ENCODE data around the gene C4A. TPM values are rescaled to one million over a fixed set of nuclear protein-coding genes. Genes with fewer than 3 reads are reported as not detected.
A peak's percentile ranks its signal among the peaks of the same experiment; 100 is the strongest.

The C4A gene
- total and polyA plus RNA-seq, 2 of the 13 experiments (the other 11 are each of a cell fraction or from before 2014, with no cell fraction given): 165 to 478 TPM

- peak; percentile 74; the same call in 1 of the 2 replicates for TF ChIP-seq ZNF225 (CRISPR knock-in tag; IDR thresholded peaks at IDR 0.05)
- no peak for TF ChIP-seq ZSCAN12 (CRISPR knock-in tag; IDR thresholded peaks at IDR 0.05)
- TF ChIP-seq JUN (CRISPR knock-in tag; IDR thresholded peaks at IDR 0.05): peak; percentile 84; the same call in 1 of the 2 replicates
- peak; percentile 66 for TF ChIP-seq MXD3 (CRISPR knock-in tag; IDR thresholded peaks at IDR 0.05)
- peak; percentile 99 for TF ChIP-seq CREM (IDR thresholded peaks at IDR 0.05)
- TF ChIP-seq CREM (CRISPR knock-in tag; IDR thresholded peaks at IDR 0.05): peak; percentile 83
- TF ChIP-seq MIER3 (CRISPR knock-in tag; IDR thresholded peaks at IDR 0.05; ENCODE audit: borderline replicate concordance): 0 out of 2 replicates have a peak, but pooled peaks have one; percentile 42
- TF ChIP-seq HNRNPLL (IDR thresholded peaks at IDR 0.05; ENCODE audit: low read depth, low read length, poor library complexity, severe bottlenecking): peak; percentile 66
- TF ChIP-seq ZBTB44 (CRISPR knock-in tag; IDR thresholded peaks at IDR 0.05): peak; percentile 54
- TF ChIP-seq ZNF883 (CRISPR knock-in tag; IDR thresholded peaks at IDR 0.05; ENCODE audit: not compliant biosample characterization): peak; percentile 70
Observed at GRCh38 chr6:31971993-31972708, 9.7 kb upstream of the C4A start, which contains the start of gene DXO (continued).

Measured in HepG2 (cell line).